Mammary epithelial cell (primary cell): Measurements from ENCODE around the gene RAD51B.

ENCODE experiments used
- EZH2 ChIP-seq: IDR thresholded peaks from 2 replicates; pipeline ENCODE4 v1.6.1; 2012; ENCODE audit warnings: low read length, inconsistent platforms, borderline replicate concordance
- TF ChIP-seq, protein P1 (sequence below), 2 donors: IDR thresholded peaks in 1 of 2; conservative IDR thresholded peaks in 1 of 2; 2 replicates each; pipeline ENCODE4 v1.5.1; 2011 to 2012; ENCODE audit warnings: inconsistent platforms in 2 of 2, low read length in 2 of 2, mild to moderate bottlenecking in 2 of 2, control low read depth in 1 of 2, low read depth in 1 of 2; ENCODE audit not compliant: insufficient read depth in 1 of 2; ENCODE audit errors: extremely low read depth in 1 of 2

DNA sequence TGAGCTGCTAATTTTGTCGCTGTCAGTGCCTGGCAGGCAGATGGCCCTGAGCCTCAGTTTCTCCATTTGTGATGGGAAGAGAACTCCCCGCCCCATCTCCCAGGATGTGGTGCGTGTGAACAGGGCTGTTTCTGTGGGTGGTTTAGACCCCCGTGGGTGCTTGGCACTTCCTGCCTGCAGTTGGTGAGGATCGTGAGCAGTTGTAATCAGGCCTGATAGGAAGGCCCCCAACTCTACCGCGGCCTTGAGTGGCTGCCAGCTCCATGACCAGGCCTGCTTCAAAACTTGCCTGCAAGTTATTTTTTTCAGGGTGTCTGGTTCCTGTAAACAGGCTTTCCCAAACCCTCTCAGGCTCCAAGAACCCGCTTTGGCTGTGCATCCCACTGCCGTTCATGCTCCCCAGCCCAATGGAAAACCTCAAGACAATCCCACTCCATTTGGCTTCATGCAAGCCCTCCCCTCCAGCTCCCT lies 834.9 kb downstream of the RAD51B start:
- TF ChIP-seq, protein P1, sequence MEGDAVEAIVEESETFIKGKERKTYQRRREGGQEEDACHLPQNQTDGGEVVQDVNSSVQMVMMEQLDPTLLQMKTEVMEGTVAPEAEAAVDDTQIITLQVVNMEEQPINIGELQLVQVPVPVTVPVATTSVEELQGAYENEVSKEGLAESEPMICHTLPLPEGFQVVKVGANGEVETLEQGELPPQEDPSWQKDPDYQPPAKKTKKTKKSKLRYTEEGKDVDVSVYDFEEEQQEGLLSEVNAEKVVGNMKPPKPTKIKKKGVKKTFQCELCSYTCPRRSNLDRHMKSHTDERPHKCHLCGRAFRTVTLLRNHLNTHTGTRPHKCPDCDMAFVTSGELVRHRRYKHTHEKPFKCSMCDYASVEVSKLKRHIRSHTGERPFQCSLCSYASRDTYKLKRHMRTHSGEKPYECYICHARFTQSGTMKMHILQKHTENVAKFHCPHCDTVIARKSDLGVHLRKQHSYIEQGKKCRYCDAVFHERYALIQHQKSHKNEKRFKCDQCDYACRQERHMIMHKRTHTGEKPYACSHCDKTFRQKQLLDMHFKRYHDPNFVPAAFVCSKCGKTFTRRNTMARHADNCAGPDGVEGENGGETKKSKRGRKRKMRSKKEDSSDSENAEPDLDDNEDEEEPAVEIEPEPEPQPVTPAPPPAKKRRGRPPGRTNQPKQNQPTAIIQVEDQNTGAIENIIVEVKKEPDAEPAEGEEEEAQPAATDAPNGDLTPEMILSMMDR (conservative IDR thresholded peaks at IDR 0.05 in 1 of 2, IDR thresholded peaks at IDR 0.05 in 1 of 2; ENCODE audit: extremely low read depth in 1 of 2, insufficient read depth in 1 of 2, low read depth in 1 of 2, low read length in 2 of 2) = no peak
- TF ChIP-seq EZH2 = no peak
